HAP-1 (cell line): Measurements from ENCODE around the gene SDHAF3.
"Not testable (repeated sequence)": the region's sequence is repeated elsewhere in the genome, so short reads cannot be mapped to it uniquely, and the experiment has no call there.

Experiments
- DNase-seq, 2 experiments: peaks; one replicate each; pipeline ENCODE4 v3.0.0-alpha.2; 2016 to 2020; ENCODE audit warnings: low spot score in 2 of 2
- H3K27me3 ChIP-seq: fragments of 250-450 bp; sonication (Bioruptor Pico); 2 replicates; pipeline ENCODE4 v1.5.1; 2020; ENCODE audit warnings: low read depth, mild to moderate bottlenecking, moderate library complexity
- H3K36me3 ChIP-seq: fragments of 250-450 bp; sonication (Bioruptor Pico); replicated peaks from 2 replicates; pipeline ENCODE4 v1.5.1; 2020; ENCODE audit warnings: mild to moderate bottlenecking
- H3K4me1 ChIP-seq: fragments of 250-450 bp; sonication (Bioruptor Pico); 2 replicates; pipeline ENCODE4 v1.5.1; 2020; ENCODE audit warnings: mild to moderate bottlenecking
- H3K4me3 ChIP-seq: fragments of 250-450 bp; sonication (Bioruptor Pico); 2 replicates; pipeline ENCODE4 v1.5.1; 2020; ENCODE audit warnings: mild to moderate bottlenecking, moderate library complexity
- H3K9me3 ChIP-seq: fragments of 250-450 bp; sonication (Bioruptor Pico); 2 replicates; pipeline ENCODE4 v1.5.1; 2020; ENCODE audit warnings: mild to moderate bottlenecking, moderate library complexity
- in situ Hi-C: fragments of 300-500 bp; cut with MboI; formaldehyde crosslinking; loops from 3 replicates; pipeline ENCODE4 v1.14.3; 2020; ENCODE audit warnings: low sequenced_read_pairs, inconsistent platforms, mixed read lengths

The SDHAF3 gene

DNA sequence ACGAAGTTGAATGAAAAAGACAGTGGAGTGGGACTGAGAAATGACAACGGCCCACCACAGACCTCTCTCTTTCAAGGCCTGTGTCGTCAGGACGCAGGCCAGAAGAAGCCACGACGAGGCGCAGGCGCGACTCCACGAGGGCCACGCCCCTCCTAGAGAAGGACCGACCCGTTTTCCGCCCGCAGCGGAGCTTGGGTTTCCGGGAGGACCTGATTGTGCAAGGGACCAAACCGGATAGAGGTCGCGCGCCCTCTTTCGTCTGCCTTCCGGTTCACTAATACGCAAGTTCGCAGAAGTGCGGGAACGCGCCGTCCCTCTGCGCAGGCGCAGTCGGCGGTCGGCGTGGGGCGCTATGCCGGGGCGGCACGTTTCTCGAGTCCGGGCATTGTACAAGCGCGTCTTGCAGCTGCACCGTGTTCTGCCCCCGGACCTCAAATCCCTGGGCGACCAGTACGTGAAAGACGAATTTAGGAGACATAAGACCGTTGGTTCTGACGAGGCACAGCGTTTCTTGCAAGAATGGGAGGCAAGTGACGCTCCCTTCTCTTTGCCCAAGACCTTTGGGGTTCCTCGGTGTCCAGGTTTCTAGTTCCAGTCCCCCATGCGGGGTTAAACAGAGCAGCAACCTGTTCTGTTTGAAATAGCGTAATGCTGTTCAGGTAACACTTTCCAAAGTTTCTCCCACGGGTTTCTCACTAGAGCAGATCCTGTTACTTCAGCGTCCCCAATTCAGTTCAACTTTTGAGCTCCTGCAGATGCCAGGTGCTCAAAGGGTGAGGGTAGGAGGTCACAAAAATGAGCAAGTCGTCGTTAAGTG is at the start of gene SDHAF3:
SDHAF3 (plus strand) TSS at position 327 of the 817 bp plus-strand sequence; CDS start at position 353, 26 bp downstream.
- H3K27me3 ChIP-seq = no peaks in the 10 kb centered on the region
- in situ Hi-C loops = loop anchor here (25.0 kb wide), 1 partner anchor 720 kb away; no protein-coding TSS in a partner anchor
- peak; percentile 94 to 98 for DNase-seq
- no peaks in the 10 kb centered on the region for H3K9me3 ChIP-seq
- H3K4me3 ChIP-seq = peak within 1 kb of the TSS; percentile 61
- peaks cover 21% of the 10 kb centered on the region for H3K4me1 ChIP-seq
- no peaks in the 10 kb centered on the region for H3K36me3 ChIP-seq

DNA sequence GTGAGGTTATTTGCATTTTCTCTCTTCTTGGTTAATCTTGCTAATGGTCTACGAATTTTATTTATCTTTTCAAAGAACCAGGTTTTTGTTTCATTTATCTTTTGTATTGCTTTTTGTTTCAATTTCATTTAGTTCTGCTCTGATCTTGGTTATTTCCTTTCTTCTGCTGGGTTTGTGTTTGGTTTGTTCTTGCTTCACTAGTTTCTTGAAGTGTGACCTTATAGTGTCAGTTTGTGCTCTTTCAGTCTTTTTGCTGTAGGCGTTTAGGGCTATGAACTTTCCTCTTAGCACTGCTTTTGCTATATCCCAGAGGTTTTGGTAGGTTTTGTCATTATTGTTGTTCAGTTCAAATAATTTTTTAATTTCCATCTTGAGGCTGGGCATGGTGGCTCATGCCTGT is 45.5 kb upstream of the SDHAF3 start:
- H3K9me3 ChIP-seq, H3K4me1 ChIP-seq, H3K36me3 ChIP-seq, DNase-seq, H3K27me3 ChIP-seq, in situ Hi-C loops, H3K4me3 ChIP-seq: not testable (repeated sequence)

DNA sequence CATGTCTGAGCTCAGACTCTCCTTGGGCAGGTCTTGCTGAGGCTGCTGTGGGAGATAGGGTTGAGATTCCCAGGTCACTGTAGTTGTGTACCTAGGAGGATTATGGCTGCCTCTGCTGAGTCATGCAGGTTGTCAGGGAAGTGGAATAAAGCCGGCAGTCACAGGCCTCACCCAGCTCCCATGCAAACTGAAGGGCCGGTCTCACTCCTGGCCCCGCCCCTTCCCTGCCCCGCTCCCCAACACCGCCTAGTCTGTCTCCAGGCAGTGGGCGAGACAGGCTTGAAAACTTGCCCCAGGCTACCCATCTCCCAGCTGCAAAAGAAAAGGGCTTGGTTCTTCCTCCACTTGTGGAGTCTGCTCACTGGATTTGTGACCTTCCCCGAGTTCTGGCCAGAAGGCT is 41.6 kb upstream of the SDHAF3 start:
- DNase-seq = peak in 1 of 2 experiments; percentile 54
- peaks cover 3% of the 10 kb centered on the region; the same call in 1 of the 2 replicates for H3K27me3 ChIP-seq
- no peaks in the 10 kb centered on the region for H3K9me3 ChIP-seq
- no peaks in the 10 kb centered on the region; the same call in 1 of the 2 replicates for H3K4me1 ChIP-seq
- in situ Hi-C loops = no loop called here
- H3K36me3 ChIP-seq = no peaks in the 10 kb centered on the region
- H3K4me3 ChIP-seq = no peak overlapping the region

DNA sequence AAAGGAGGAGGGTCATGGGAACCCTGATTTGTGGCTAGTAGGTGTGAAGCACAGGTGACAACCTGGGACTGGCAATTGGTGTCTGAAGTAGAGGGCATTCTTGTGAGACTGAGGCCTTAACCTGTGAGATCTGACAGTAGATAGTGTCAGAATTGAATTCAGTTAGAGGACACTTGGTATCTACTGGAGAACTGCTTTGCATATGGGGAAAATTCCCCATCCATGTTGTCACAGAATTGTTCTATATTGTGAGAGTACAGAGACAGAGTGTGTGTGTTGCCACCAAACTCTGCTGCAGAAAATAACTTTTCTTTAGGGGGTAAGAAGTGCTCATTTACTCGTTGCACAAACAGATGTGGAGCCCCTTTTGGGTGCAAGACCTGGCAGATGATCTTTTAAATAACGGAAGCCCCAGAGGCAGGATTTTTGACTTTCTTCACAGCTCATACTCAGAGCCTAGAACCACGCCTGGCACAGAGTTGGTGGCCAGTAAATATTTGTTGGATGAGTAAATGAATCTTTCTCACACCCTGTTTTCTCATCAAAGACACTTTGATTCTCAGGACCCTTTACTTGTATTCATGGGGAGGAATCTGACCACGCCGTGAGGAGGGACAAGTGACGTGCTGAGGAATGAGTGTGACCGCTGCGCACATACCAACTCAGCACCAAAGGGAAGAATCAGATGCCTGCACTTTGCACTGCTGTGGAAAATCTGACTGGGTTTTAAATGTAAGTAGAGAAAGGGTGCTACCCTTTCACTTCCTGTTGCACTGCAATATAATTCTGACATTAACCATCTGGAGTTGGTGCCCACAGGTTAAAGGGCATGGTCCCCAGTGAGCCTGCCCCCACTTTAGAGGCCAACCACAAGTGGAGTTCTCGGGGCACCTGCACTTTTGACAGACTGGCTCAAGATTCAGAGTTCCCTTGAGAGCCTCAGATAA is 39.2 kb upstream of the SDHAF3 start:
- no peaks in the 10 kb centered on the region for H3K9me3 ChIP-seq
- no peak overlapping the region for H3K4me3 ChIP-seq
- peaks cover 3% of the 10 kb centered on the region for H3K4me1 ChIP-seq
- no peak for DNase-seq
- H3K36me3 ChIP-seq = no peaks in the 10 kb centered on the region
- H3K27me3 ChIP-seq = peaks cover 3% of the 10 kb centered on the region; the same call in 1 of the 2 replicates
- in situ Hi-C loops = no loop called here

DNA sequence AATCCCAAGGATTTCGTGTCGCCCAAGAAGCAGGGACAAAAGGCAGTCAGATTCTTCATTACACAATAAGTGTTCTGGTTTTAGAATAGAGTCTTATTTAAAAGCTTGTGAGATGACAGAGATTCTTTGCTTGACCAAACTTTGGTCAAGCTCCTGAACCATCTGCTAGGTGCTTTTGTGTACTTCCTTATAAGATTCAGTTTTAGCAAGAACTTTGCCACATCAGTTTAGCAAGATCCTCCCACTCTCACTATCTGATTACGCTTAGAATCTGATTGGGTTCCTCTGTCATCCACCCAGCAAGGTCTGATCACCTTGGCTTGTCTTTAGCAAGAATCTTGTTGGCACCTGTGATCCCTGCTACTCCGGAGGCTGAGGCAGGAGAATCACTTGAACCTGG is 38.2 kb upstream of the SDHAF3 start:
- Histone ChIP-seq H3K9me3 (no peaks in the 10 kb centered on the region), H3K4me3 (no peak overlapping the region), H3K27me3 (peaks cover 3% of the 10 kb centered on the region; the same call in 1 of the 2 replicates), H3K36me3 (no peaks in the 10 kb centered on the region), H3K4me1 (peaks cover 3% of the 10 kb centered on the region)
- no peak for DNase-seq
- in situ Hi-C loops = no loop called here

DNA sequence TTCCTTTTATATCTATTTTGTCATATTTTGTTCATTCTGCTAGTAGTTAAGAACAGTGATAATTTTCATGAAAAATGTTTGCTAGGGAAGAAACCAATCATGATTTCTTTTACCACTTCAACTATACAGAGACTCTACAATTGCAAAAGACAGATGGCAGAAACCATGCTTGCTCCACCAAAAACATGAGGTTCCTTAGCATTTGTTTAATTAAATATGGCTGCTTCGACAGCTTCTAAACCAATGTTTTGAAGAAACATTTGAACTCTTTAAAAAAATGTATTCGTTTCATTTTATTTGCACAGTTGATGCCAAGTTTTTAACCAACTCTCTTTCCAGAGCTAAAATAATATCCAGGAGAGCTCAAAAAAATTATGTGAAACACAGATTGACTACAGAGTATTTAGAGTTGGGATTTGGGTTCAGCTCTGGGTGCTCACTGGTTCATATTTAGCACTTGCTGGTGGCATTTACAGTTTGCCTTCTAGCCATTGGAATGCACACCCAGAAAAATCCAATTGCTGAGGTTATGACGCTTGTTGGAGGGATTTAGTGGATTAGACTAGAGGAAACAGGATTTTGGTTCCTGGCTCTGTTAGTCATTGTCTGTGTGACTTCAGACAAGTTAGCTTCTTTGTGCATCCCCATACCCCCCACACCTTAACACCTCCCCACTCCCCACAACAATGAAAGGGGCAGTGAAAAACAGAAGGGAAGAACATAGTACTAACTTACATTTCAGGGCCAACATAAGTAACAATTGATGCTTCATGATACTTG is 35.8 kb upstream of the SDHAF3 start:
- peaks cover 3% of the 10 kb centered on the region; the same call in 1 of the 2 replicates for H3K27me3 ChIP-seq
- H3K4me3 ChIP-seq = no peak overlapping the region
- H3K36me3 ChIP-seq = no peaks in the 10 kb centered on the region
- H3K4me1 ChIP-seq = peaks cover 3% of the 10 kb centered on the region
- DNase-seq = no peak
- no peaks in the 10 kb centered on the region for H3K9me3 ChIP-seq
- in situ Hi-C loops = no loop called here

DNA sequence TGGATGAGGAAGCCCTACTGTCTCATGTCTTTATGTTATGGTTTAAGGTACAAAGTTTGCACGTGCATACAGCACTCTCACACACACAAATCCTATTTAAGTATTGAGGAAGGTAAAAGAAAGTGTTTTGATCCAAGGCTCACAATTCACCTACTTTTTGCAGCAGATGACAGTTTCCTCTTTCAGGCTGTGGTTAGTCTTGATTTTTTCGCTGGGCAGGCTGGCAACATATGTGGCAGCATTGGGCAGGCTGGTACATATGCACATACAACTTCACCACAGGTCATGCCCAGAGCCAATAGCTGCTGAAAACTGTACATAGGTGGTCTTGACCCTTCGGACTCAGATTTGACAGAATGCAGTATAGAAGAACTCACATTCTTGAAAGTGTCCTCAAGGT is 29.1 kb upstream of the SDHAF3 start:
- H3K9me3 ChIP-seq = no peaks in the 10 kb centered on the region
- no peak overlapping the region for H3K4me3 ChIP-seq
- peaks cover 5% of the 10 kb centered on the region; the same call in 1 of the 2 replicates for H3K27me3 ChIP-seq
- H3K36me3 ChIP-seq = no peaks in the 10 kb centered on the region
- in situ Hi-C loops = no loop called here
- DNase-seq = no peak
- no peaks in the 10 kb centered on the region; the same call in none of the 2 replicates for H3K4me1 ChIP-seq

DNA sequence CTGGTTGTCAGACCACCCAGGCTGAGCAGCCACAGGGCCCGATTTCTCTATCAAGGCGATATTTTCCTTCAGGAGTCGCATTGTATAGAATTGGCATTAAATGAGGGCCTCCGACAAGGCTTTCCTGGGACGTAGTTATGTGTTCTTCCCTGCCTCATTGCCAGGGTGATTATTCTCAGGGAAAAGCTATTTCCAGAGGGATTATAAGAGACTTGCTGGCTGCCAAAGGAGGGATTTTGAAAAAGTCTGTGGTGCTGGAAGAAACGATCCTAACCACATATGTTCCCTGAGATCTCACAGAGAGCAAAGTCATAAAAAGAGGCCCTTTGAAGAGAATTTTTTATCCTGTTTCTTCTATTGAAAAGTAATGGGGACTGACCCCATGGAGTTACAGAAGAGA is 27.7 kb upstream of the SDHAF3 start:
- Histone ChIP-seq H3K4me3 (no peak overlapping the region), H3K4me1 (peaks cover 7% of the 10 kb centered on the region), H3K27me3 (peaks cover 5% of the 10 kb centered on the region; the same call in 1 of the 2 replicates), H3K9me3 (no peaks in the 10 kb centered on the region), H3K36me3 (no peaks in the 10 kb centered on the region)
- in situ Hi-C loops = no loop called here
- no peak for DNase-seq

DNA sequence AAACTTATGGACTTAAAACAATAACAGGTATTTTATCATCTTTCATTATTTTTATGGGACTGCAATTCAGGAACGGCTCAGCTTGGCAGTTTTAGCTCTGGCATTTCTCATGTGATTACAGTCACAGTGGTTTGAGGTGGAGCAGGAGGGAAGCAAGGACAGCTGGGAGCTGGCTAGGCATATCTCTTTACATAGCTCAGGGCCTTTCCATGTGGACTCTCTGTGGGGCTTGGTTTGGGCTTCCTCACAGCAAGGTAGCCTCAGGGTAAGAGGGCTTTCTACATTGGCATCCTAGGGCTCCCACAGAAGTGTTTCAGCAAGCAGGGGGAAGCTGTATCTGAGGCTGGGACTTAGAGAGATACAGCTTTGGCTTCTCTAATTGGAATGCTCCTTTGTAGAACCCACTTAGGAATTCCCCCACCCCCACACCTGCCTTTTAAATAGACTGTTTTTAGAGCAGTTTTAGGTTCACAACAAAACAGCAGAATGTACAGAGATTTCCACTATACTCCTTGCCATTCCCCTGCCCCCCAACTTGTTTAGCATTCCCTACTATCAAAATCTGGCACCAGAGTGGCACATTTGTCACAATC is 26.6 kb upstream of the SDHAF3 start:
- Histone ChIP-seq H3K27me3 (peaks cover 5% of the 10 kb centered on the region; the same call in 1 of the 2 replicates), H3K36me3 (no peaks in the 10 kb centered on the region), H3K9me3 (no peaks in the 10 kb centered on the region), H3K4me3 (no peak overlapping the region), H3K4me1 (peaks cover 9% of the 10 kb centered on the region)
- DNase-seq = no peak
- in situ Hi-C loops = no loop called here

DNA sequence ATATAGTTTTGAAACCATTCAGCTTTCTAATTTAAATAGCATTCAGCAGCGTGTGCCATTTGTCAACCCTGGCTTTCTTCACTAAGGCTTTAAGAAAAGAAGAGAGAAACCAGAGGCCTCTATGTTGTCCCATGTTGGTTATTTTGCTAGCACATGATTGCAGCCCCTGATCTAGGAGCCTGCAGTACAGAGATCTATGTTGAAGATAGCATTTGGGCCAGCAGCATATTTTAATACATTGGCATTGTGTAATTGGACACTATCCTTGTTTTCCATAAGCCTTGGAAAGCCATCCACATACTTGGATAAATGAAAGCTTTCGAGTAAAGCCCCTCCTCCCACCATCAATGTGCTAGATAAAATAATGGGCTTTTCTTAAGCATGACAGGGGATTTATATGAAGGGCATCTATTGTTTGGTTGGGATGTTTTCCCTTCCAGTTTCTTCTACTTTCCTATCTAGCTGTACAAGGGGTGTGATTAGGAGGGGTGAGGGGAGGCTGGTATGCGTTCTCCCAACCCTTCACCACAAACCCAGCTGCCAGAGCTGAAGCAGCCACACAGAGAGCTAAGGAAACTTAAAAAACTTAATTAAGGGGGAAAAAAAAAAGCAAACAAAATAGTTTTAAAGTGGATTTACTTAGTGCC is 23.1 kb upstream of the SDHAF3 start:
- DNase-seq = peak; percentile 42 to 70
- H3K4me3 ChIP-seq = no peak overlapping the region
- peaks cover 9% of the 10 kb centered on the region for H3K4me1 ChIP-seq
- no peaks in the 10 kb centered on the region for H3K27me3 ChIP-seq
- H3K36me3 ChIP-seq = no peaks in the 10 kb centered on the region
- H3K9me3 ChIP-seq = no peaks in the 10 kb centered on the region
- in situ Hi-C loops = no loop called here

DNA sequence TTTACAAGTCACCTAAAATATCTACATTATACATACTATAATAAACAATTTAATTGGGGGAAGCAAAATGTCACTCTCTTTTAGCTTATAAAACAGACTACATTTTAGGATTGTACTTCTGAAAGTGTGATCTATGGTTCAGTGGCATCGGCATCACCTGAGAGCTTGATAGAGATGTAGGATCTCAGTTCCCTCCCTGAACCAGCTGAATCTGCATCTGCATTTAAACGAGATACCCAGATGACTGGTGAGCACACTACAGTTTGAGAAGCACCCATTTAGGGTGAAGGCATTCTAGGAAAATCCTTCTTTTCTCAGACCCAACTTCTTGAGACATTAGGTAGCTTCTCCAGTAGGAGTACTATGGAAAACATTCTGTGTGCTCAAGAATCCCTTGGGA is 21.5 kb upstream of the SDHAF3 start:
- no peaks in the 10 kb centered on the region for H3K36me3 ChIP-seq
- no peak for DNase-seq
- in situ Hi-C loops = no loop called here
- H3K27me3 ChIP-seq = no peaks in the 10 kb centered on the region
- peaks cover 9% of the 10 kb centered on the region for H3K4me1 ChIP-seq
- H3K9me3 ChIP-seq = no peaks in the 10 kb centered on the region
- no peak overlapping the region for H3K4me3 ChIP-seq

DNA sequence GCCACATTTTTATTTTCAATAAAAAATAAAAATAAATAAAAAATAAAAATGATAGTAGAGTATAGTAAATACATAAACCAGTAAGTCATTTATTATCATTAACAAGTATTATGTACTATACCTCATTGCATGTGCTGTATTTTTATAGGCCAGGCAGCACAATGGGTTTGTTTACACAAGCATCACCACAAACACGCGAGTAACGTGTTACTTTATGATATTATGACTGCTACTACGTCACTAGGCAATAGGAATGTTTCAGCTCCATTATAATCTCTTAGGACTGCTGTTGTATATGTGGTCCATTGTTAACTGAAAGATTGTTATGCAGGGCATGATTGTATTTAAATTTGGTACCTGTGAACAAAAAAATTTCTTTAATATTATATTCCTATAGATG is 20.8 kb upstream of the SDHAF3 start:
- H3K9me3 ChIP-seq = no peaks in the 10 kb centered on the region
- H3K4me1 ChIP-seq = peaks cover 9% of the 10 kb centered on the region
- no peak for DNase-seq
- in situ Hi-C loops = no loop called here
- no peaks in the 10 kb centered on the region for H3K36me3 ChIP-seq
- H3K4me3 ChIP-seq = no peak overlapping the region
- no peaks in the 10 kb centered on the region for H3K27me3 ChIP-seq
